WTC11 (cell line): Measurements from ENCODE around the gene IFNGR1. TPM values are rescaled to one million over a fixed set of nuclear protein-coding genes. Genes with fewer than 3 reads are reported as not detected.

Experiments used
- ATAC-seq: fragments of 200-7000 bp; cut with Tn5 transposase; 2 replicates; pipeline ENCODE4 v1.10.0; 2021; ENCODE audit warnings: mild to moderate bottlenecking, moderate library complexity
- CTCF ChIA-PET: fragments of 300-600 bp; sonication (Branson Sonifier 250); formaldehyde crosslinking; loops from one replicate; lab custom pipeline; 2021; ENCODE audit warnings: antibody characterized with exemption; lab: Charles Lee
- POLR2A ChIA-PET: fragments of 350-600 bp; sonication (Branson Sonifier 250); formaldehyde crosslinking; loops from one replicate; lab custom pipeline; 2021; ENCODE audit warnings: antibody characterized with exemption; lab: Charles Lee
- DNase-seq: peaks from one replicate; pipeline ENCODE4 v3.0.0; 2021; ENCODE audit warnings: low spot score
- H3K27ac Mint-ChIP-seq: 2 replicates; pipeline ENCODE4 v1.8.0; 2021; ENCODE audit warnings: mixed read lengths
- H3K27me3 Mint-ChIP-seq: 2 replicates; pipeline ENCODE4 v1.8.0; 2021; ENCODE audit warnings: low read depth, mild to moderate bottlenecking, moderate library complexity, mixed read lengths
- H3K36me3 Mint-ChIP-seq: 2 replicates; pipeline ENCODE4 v1.8.0; 2021; ENCODE audit warnings: mixed read lengths
- H3K4me1 Mint-ChIP-seq: 2 replicates; pipeline ENCODE4 v1.8.0; 2022; ENCODE audit warnings: mixed read lengths
- H3K4me3 Mint-ChIP-seq: 2 replicates; pipeline ENCODE4 v1.8.0; 2021; ENCODE audit warnings: mild to moderate bottlenecking, moderate library complexity, mixed read lengths
- H3K9me3 Mint-ChIP-seq: 2 replicates; pipeline ENCODE4 v1.8.0; 2021; ENCODE audit warnings: mixed read lengths
- ATF2 ChIP-seq: sonication (generic); formaldehyde crosslinking; IDR thresholded peaks from 2 replicates; pipeline ENCODE4 v1.8.1; 2022; ENCODE audit warnings: low read depth, missing genetic modification reagents, borderline replicate concordance
- CBFB ChIP-seq: sonication (generic); formaldehyde crosslinking; IDR thresholded peaks from 2 replicates; pipeline ENCODE4 v1.8.1; 2022; ENCODE audit warnings: mild to moderate bottlenecking, low read depth, missing genetic modification reagents
- CREM ChIP-seq: sonication (generic); formaldehyde crosslinking; IDR thresholded peaks from 2 replicates; pipeline ENCODE4 v1.8.1; 2022; ENCODE audit warnings: mild to moderate bottlenecking, missing genetic modification reagents, moderate library complexity
- E2F1 ChIP-seq: sonication (generic); formaldehyde crosslinking; IDR thresholded peaks from 2 replicates; pipeline ENCODE4 v1.8.0; 2022; ENCODE audit warnings: mild to moderate bottlenecking, missing genetic modification reagents
- ELF4 ChIP-seq: sonication (generic); formaldehyde crosslinking; IDR thresholded peaks from 2 replicates; pipeline ENCODE4 v1.8.1; 2022; ENCODE audit warnings: low read depth, mild to moderate bottlenecking, moderate library complexity, missing genetic modification reagents
- ERG ChIP-seq: fragments of 250-450 bp; sonication (Bioruptor Pico); IDR thresholded peaks from 2 replicates; pipeline ENCODE4 v1.8.0; 2021; ENCODE audit warnings: mild to moderate bottlenecking
- GABPB1 ChIP-seq: sonication (generic); formaldehyde crosslinking; IDR thresholded peaks from 2 replicates; pipeline ENCODE4 v1.8.1; 2023; ENCODE audit warnings: mild to moderate bottlenecking, missing genetic modification reagents
- GTF2I ChIP-seq: fragments of 250-450 bp; sonication (Bioruptor Pico); conservative IDR thresholded peaks from 2 replicates; pipeline ENCODE4 v1.4.0; 2021; ENCODE audit warnings: mild to moderate bottlenecking
- HMGXB4 ChIP-seq: sonication (generic); formaldehyde crosslinking; IDR thresholded peaks from 2 replicates; pipeline ENCODE4 v1.8.1; 2023; ENCODE audit warnings: mild to moderate bottlenecking, moderate library complexity, missing genetic modification reagents
- IRF2 ChIP-seq: sonication (generic); formaldehyde crosslinking; IDR thresholded peaks from 2 replicates; pipeline ENCODE4 v1.8.0; 2022; ENCODE audit warnings: low read depth, missing genetic modification reagents, borderline replicate concordance
- MYBL2 ChIP-seq: sonication (generic); formaldehyde crosslinking; IDR thresholded peaks from 2 replicates; pipeline ENCODE4 v1.8.1; 2023; ENCODE audit warnings: mild to moderate bottlenecking, moderate library complexity, missing genetic modification reagents
- NFE2L1 ChIP-seq: sonication (generic); formaldehyde crosslinking; IDR thresholded peaks from 2 replicates; pipeline ENCODE4 v1.8.1; 2023; ENCODE audit warnings: missing genetic modification reagents
- NR3C1 ChIP-seq: sonication (generic); formaldehyde crosslinking; conservative IDR thresholded peaks from 2 replicates; pipeline ENCODE4 v1.8.1; 2023; ENCODE audit warnings: low read depth, mild to moderate bottlenecking, missing genetic modification reagents
- PRDM15 ChIP-seq: sonication (generic); formaldehyde crosslinking; IDR thresholded peaks from 2 replicates; pipeline ENCODE4 v1.8.0; 2022; ENCODE audit warnings: missing genetic modification reagents
- TEAD1 ChIP-seq: sonication (generic); formaldehyde crosslinking; IDR thresholded peaks from 2 replicates; pipeline ENCODE4 v1.8.0; 2022; ENCODE audit warnings: mild to moderate bottlenecking, missing genetic modification reagents
- ZNF121 ChIP-seq: sonication (generic); formaldehyde crosslinking; IDR thresholded peaks from 2 replicates; pipeline ENCODE4 v1.8.0; 2023; ENCODE audit warnings: missing genetic modification reagents
- ZNF263 ChIP-seq: sonication (generic); formaldehyde crosslinking; IDR thresholded peaks from 2 replicates; pipeline ENCODE4 v1.8.1; 2022; ENCODE audit warnings: low read depth, mild to moderate bottlenecking, moderate library complexity, missing genetic modification reagents
- ZNF281 ChIP-seq: sonication (generic); formaldehyde crosslinking; IDR thresholded peaks from 2 replicates; pipeline ENCODE4 v1.8.0; 2023; ENCODE audit warnings: mild to moderate bottlenecking, missing genetic modification reagents
- ZNF317 ChIP-seq: sonication (generic); formaldehyde crosslinking; IDR thresholded peaks from 2 replicates; pipeline ENCODE4 v1.8.1; 2023; ENCODE audit warnings: low read depth, mild to moderate bottlenecking, moderate library complexity, missing genetic modification reagents, borderline replicate concordance
- ZNF396 ChIP-seq: fragments of 250-450 bp; sonication (Bioruptor Pico); IDR thresholded peaks from 2 replicates; pipeline ENCODE4 v1.8.0; 2021; ENCODE audit warnings: mild to moderate bottlenecking, moderate library complexity, borderline replicate concordance
- ZNF416 ChIP-seq: fragments of 250-450 bp; sonication (Bioruptor Pico); IDR thresholded peaks from 2 replicates; pipeline ENCODE4 v1.9.0; 2021; ENCODE audit warnings: mild to moderate bottlenecking, inconsistent platforms
- total RNA-seq: library from RNA; stranded (reverse); gene quantifications from 3 replicates; pipeline ENCODE4 v1.2.3, GENCODE V29; 2021

The IFNGR1 gene
- total RNA-seq, 1 experiment from 2014 or later: 17.6 TPM

- TF ChIP-seq PRDM15 (CRISPR knock-in tag): no peak
- no peak for TF ChIP-seq ZNF263 (CRISPR knock-in tag)
- TF ChIP-seq CREM (CRISPR knock-in tag): no peak
Observed at GRCh38 chr6:137202078-137202477, 17.1 kb downstream of the IFNGR1 start (continued).

- no peak for DNase-seq
- no peak overlapping the region for H3K27ac Mint-ChIP-seq
- H3K9me3 Mint-ChIP-seq: peaks cover 8% of the 10 kb centered on the region
- no peak for TF ChIP-seq E2F1 (CRISPR knock-in tag)
- TF ChIP-seq ZNF416 (CRISPR knock-in tag): no peak
- TF ChIP-seq ELF4: no peak
- TF ChIP-seq MYBL2 (CRISPR knock-in tag): no peak
- no peak for TF ChIP-seq GTF2I (CRISPR knock-in tag)
- H3K36me3 Mint-ChIP-seq: peaks cover 57% of the 10 kb centered on the region
- H3K27me3 Mint-ChIP-seq: no peaks in the 10 kb centered on the region
- no peak for ATAC-seq
- POLR2A ChIA-PET: no interaction called here
- no peak overlapping the region for H3K4me3 Mint-ChIP-seq
- H3K4me1 Mint-ChIP-seq: no peaks in the 10 kb centered on the region
- CTCF ChIA-PET: no interaction called here
Observed at GRCh38 chr6:137201006-137201405, 18.2 kb downstream of the IFNGR1 start.

- no peak overlapping the region for H3K4me3 Mint-ChIP-seq
- H3K36me3 Mint-ChIP-seq: peaks cover 50% of the 10 kb centered on the region
- CTCF ChIA-PET: no interaction called here
- H3K9me3 Mint-ChIP-seq: peaks cover 8% of the 10 kb centered on the region
- H3K27ac Mint-ChIP-seq: no peak overlapping the region
- no peaks in the 10 kb centered on the region for H3K27me3 Mint-ChIP-seq
- ATAC-seq (no peak), DNase-seq (no peak)
- no peaks in the 10 kb centered on the region for H3K4me1 Mint-ChIP-seq
- POLR2A ChIA-PET: no interaction called here
- TF ChIP-seq ATF2 (CRISPR knock-in tag) (no peak), IRF2 (CRISPR knock-in tag) (no peak), CBFB (CRISPR knock-in tag) (no peak), HMGXB4 (CRISPR knock-in tag) (no peak), ZNF281 (no peak), ZNF317 (CRISPR knock-in tag) (no peak), ZNF396 (CRISPR knock-in tag) (no peak), NR3C1 (CRISPR knock-in tag) (no peak), NFE2L1 (no peak), ERG (CRISPR knock-in tag) (no peak), ZNF121 (no peak), TEAD1 (CRISPR knock-in tag) (no peak), GABPB1 (CRISPR knock-in tag) (no peak)
Observed at GRCh38 chr6:137200288-137200687, 18.9 kb downstream of the IFNGR1 start.
